Endothelial cell (in vitro differentiated cells): ENCODE measurements around the gene RABEPK. TPM values are rescaled to one million over a fixed set of nuclear protein-coding genes. Genes with fewer than 3 reads are reported as not detected.
"Not testable (repeated sequence)": the region's sequence is repeated elsewhere in the genome, so short reads cannot be mapped to it uniquely, and the experiment has no call there.

ENCODE experiments used
- DNase-seq: peaks from one replicate; pipeline ENCODE4 v3.0.0; 2021; ENCODE audit warnings: low spot score
- H3K27ac Mint-ChIP-seq: one replicate; pipeline ENCODE4 v1.8.0; 2021; ENCODE audit warnings: mixed read lengths, inconsistent platforms; ENCODE audit not compliant: unreplicated experiment
- H3K27me3 Mint-ChIP-seq: one replicate; pipeline ENCODE4 v1.8.0; 2021; ENCODE audit warnings: mild to moderate bottlenecking, moderate library complexity, mixed read lengths, inconsistent platforms; ENCODE audit not compliant: unreplicated experiment
- H3K36me3 Mint-ChIP-seq: one replicate; pipeline ENCODE4 v1.8.0; 2021; ENCODE audit warnings: mild to moderate bottlenecking, low read depth, mixed read lengths, inconsistent platforms; ENCODE audit not compliant: unreplicated experiment
- H3K4me1 Mint-ChIP-seq: one replicate; pipeline ENCODE4 v1.8.0; 2021; ENCODE audit warnings: mild to moderate bottlenecking, mixed read lengths, inconsistent platforms; ENCODE audit not compliant: unreplicated experiment
- H3K4me3 Mint-ChIP-seq: one replicate; pipeline ENCODE4 v1.8.0; 2021; ENCODE audit warnings: mild to moderate bottlenecking, mixed read lengths, inconsistent platforms; ENCODE audit not compliant: unreplicated experiment
- H3K9me3 Mint-ChIP-seq: one replicate; pipeline ENCODE4 v1.8.0; 2021; ENCODE audit warnings: mixed read lengths, inconsistent platforms; ENCODE audit not compliant: unreplicated experiment
- CTCF ChIP-seq: fragments of 200-600 bp; sonication (generic); IDR thresholded peaks from one replicate; pipeline ENCODE4 v1.5.0; 2021; ENCODE audit warnings: antibody characterized with exemption; ENCODE audit not compliant: unreplicated experiment
- total RNA-seq: library from RNA; stranded (reverse); fragmentation: NEBNext Ultra II Directional; extraction: Animal tissue kit (Norgen Biotek cat#: 25700); gene quantifications from one replicate; pipeline ENCODE4 v1.2.1, GENCODE V29; 2021; ENCODE audit not compliant: unreplicated experiment

RABEPK gene
- total RNA-seq, 1 donor from 2014 or later, result 8.5 TPM

DNA sequence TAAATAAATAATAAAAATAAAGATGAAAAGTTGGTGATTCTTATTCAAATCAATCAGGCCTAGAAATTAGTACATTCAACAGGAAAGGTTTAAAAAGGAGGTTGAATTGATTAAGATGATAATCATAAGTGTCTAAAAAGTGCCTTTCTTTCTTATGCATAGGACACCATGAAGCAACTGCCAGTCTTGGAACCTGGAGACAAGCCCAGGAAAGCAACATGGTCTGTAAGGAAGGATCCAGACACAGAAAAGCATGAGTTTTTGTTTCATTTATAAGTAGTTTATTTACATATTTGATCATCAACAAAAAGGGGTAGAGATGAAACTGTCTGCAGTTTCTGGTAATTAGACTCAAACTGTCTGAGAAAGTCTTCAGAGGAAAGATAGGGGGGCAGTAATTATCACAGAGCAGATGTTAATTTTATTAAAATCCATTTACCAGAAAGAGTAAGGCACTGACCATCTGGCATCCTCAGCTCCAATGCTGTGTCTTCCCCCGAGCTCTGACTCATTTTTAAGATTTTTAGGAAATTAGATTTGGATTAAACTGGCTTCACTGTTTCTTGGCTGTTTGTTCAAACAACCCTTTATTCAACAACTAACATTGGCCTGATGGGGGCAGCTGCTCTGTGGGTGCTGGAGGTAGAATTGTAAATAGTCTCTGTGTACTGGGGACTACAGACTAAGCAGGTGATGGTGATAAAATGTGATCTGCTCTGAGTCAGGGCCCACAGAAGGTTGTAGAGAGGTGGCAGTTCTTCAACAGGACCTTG, 2.7 kb downstream of the RABEPK start:
- no peak overlapping the region for H3K4me3 Mint-ChIP-seq
- H3K36me3 Mint-ChIP-seq, result peaks cover 9% of the 10 kb centered on the region
- TF ChIP-seq CTCF, result no peak
- H3K27me3 Mint-ChIP-seq, result peaks cover 2% of the 10 kb centered on the region
- no peak overlapping the region for H3K27ac Mint-ChIP-seq
- DNase-seq, result no peak
- H3K9me3 Mint-ChIP-seq, result no peaks in the 10 kb centered on the region
- peaks cover 6% of the 10 kb centered on the region for H3K4me1 Mint-ChIP-seq

- no peak overlapping the region for H3K27ac Mint-ChIP-seq
- peaks cover 6% of the 10 kb centered on the region for H3K4me1 Mint-ChIP-seq
- TF ChIP-seq CTCF, result no peak
- no peak overlapping the region for H3K4me3 Mint-ChIP-seq
- no peak for DNase-seq
- no peaks in the 10 kb centered on the region for H3K9me3 Mint-ChIP-seq
- peaks cover 15% of the 10 kb centered on the region for H3K36me3 Mint-ChIP-seq
- H3K27me3 Mint-ChIP-seq, result peaks cover 2% of the 10 kb centered on the region
Measured at GRCh38 chr9:125204477-125204876, 4.1 kb downstream of the RABEPK start.

GRCh38 chr9:125214186-125214585, 13.8 kb downstream of the RABEPK start:
- H3K27me3 Mint-ChIP-seq, result peaks cover 2% of the 10 kb centered on the region
- no peaks in the 10 kb centered on the region for H3K4me1 Mint-ChIP-seq
- no peak for TF ChIP-seq CTCF
- peaks cover 4% of the 10 kb centered on the region for H3K36me3 Mint-ChIP-seq
- DNase-seq, result no peak
- no peak overlapping the region for H3K4me3 Mint-ChIP-seq
- no peaks in the 10 kb centered on the region for H3K9me3 Mint-ChIP-seq
- no peak overlapping the region for H3K27ac Mint-ChIP-seq

GRCh38 chr9:125218621-125219020, 18.3 kb downstream of the RABEPK start:
- no peak for TF ChIP-seq CTCF
- Mint-ChIP-seq H3K4me1 (no peaks in the 10 kb centered on the region), H3K9me3 (no peaks in the 10 kb centered on the region), H3K4me3 (no peak overlapping the region), H3K36me3 (peaks cover 4% of the 10 kb centered on the region), H3K27ac (no peak overlapping the region), H3K27me3 (peaks cover 2% of the 10 kb centered on the region)
- no peak for DNase-seq

DNA sequence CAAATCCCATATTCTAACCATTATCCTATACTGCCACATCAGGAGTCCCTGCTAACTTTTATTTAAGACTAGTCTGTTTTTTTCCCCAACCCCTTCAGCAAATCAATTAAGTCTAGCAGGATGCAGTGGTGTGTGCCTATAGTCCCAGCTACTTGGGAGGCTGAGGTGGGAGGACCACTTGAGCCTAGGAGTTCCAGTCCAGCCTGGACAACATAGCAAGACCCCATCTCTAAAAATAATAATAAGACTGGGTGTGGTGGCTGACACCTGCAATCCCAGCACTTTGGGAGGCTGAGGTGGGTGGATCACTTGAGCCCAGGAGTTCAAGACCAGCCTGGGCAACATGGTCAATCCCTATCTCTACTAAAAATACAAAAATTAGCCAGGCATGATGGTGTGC, 24.5 kb downstream of the RABEPK start:
- H3K9me3 Mint-ChIP-seq, H3K4me1 Mint-ChIP-seq, H3K27me3 Mint-ChIP-seq, H3K27ac Mint-ChIP-seq, H3K36me3 Mint-ChIP-seq, H3K4me3 Mint-ChIP-seq, DNase-seq: not testable (repeated sequence)
